ENCODE measurements around the gene GPR39. TPM values are rescaled to one million over a fixed set of nuclear protein-coding genes. Genes with fewer than 3 reads are reported as not detected.

GPR39 gene
- total RNA-seq, 1 donor from 2014 or later, result 7.1 TPM

DNA sequence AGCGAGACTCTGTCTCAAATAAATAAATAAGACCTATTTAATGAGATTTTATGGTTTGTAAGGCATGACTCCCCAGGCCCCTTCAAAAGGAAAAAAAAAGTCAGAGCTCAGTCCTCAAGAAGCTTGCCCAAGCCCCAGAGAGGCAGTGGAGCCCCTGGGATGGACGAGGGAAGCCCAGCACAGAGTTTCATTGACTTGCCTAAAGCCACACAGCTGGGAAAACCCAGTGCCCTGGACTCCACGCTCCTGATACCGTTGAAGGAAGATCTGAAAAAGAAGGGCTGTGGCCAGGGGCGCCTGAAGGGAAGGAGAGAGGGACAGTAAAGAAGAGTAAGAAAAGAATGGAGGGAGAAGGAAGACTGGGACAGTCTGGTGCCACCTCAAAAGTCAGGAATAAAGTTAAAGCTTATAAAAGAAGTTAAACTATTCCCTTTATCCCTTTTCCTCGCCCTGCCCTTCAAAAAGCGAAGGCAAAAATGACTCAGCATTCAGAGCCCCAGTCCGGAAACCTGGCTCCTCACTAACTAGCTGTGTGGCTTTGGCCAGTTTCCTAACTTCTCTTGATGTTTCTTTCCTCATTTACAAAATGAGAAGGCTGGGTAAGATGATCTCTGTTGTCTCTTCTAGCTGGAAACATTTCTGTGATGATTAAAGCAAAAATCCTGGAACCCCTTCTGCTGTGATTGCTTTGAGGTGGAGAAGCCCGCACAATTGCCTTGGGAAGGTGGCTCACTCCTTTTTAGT, 206.7 kb downstream of the GPR39 start:
- no peaks in the 10 kb centered on the region for H3K36me3 ChIP-seq (ENCODE audit: control insufficient read depth, insufficient read depth, low read length)
- TF ChIP-seq, protein P1, sequence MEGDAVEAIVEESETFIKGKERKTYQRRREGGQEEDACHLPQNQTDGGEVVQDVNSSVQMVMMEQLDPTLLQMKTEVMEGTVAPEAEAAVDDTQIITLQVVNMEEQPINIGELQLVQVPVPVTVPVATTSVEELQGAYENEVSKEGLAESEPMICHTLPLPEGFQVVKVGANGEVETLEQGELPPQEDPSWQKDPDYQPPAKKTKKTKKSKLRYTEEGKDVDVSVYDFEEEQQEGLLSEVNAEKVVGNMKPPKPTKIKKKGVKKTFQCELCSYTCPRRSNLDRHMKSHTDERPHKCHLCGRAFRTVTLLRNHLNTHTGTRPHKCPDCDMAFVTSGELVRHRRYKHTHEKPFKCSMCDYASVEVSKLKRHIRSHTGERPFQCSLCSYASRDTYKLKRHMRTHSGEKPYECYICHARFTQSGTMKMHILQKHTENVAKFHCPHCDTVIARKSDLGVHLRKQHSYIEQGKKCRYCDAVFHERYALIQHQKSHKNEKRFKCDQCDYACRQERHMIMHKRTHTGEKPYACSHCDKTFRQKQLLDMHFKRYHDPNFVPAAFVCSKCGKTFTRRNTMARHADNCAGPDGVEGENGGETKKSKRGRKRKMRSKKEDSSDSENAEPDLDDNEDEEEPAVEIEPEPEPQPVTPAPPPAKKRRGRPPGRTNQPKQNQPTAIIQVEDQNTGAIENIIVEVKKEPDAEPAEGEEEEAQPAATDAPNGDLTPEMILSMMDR (IDR thresholded peaks at IDR 0.05; ENCODE audit: insufficient read depth, low read length, severe bottlenecking), result no peak
- no peak for FAIRE-seq
- H3K27me3 ChIP-seq (ENCODE audit: control insufficient read depth, insufficient read depth, low read length), result no peaks in the 10 kb centered on the region
- no peak overlapping the region for H3K4me3 ChIP-seq (ENCODE audit: low read depth, low read length)
- peak; percentile 44 for DNase-seq (ENCODE audit: low read depth)

DNA sequence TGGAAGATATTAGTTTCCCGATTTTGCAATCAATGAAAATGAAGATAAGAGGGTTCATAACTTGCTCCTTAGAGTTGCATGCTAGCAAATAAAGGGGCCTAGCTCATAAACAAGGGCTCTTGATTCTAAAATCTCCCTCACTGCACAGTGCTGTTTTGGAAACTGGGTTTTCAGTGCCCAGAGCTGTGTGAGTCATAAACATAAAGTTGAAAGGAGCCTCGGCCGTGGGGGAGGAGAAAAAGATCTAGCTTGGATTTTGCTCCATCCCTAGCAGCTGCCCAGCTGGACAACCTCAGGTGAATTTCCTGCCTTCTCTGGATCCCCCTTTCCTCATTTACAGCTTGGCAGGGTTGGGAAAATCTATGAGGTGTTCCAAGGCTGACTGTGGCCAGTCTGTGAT, 210.9 kb downstream of the GPR39 start:
- Histone ChIP-seq H3K36me3 (ENCODE audit: control insufficient read depth, insufficient read depth, low read length) (no peaks in the 10 kb centered on the region), H3K27me3 (ENCODE audit: control insufficient read depth, insufficient read depth, low read length) (no peaks in the 10 kb centered on the region), H3K4me3 (ENCODE audit: low read depth, low read length) (no peak overlapping the region)
- no peak for FAIRE-seq
- TF ChIP-seq, protein P1 (IDR thresholded peaks at IDR 0.05; ENCODE audit: insufficient read depth, low read length, severe bottlenecking), result no peak
- no peak for DNase-seq (ENCODE audit: low read depth)

DNA sequence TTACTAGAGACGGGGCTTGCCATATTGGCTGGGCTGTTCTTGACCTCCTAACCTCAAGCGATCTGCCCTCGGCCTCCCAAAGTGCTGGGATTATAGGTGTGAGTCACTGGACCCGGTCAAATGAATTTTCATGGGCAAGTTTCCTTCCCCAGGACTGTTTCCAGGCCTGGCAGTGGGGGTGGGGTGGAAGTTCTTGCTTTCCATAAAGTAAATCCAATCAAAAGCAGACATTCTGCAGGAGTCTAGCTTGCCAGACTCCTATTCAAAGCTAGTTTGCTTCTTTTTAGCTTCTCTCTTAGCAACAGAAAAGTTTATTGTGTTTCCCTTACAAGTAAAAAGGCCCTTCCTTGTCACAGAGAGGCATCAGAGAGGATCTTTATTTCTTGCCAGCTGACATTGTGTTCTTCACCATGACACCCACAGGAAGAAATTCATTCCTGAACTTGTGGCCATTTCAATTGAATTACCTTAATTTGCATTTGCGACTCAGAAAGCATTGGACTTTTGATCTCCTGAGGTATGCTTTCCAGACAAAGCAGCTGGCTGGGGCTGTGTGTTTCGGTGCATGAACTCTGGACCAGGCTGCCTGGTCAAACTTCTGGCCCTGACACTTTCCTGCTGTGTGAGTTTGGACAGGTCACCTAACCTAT, 215.5 kb downstream of the GPR39 start:
- TF ChIP-seq, protein P1 (IDR thresholded peaks at IDR 0.05; ENCODE audit: insufficient read depth, low read length, severe bottlenecking), result no peak
- FAIRE-seq, result peak; percentile 52
- Histone ChIP-seq H3K36me3 (ENCODE audit: control insufficient read depth, insufficient read depth, low read length) (no peaks in the 10 kb centered on the region), H3K27me3 (ENCODE audit: control insufficient read depth, insufficient read depth, low read length) (no peaks in the 10 kb centered on the region), H3K4me3 (ENCODE audit: low read depth, low read length) (no peak overlapping the region)
- no peak for DNase-seq (ENCODE audit: low read depth)

DNA sequence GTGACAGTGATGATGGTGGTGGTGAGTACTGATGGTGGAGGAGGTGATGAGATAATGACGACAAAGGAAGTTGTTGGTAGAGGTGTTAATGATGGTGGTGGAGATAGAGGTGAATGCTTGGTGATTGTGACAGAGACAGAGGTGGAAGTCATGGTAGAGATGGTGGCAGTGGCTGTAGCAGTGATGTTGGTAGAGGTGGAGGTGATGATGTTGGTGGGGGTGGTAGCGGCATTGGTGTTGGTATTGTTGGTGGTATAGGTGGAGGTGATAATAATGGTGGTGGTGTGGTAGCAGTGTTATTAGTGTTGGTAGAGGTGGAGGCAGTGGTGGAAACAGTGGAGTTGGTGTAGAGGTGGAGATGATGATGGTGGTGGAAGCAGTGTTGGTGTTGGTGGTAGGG, 217.0 kb downstream of the GPR39 start:
- Histone ChIP-seq H3K27me3 (ENCODE audit: control insufficient read depth, insufficient read depth, low read length) (no peaks in the 10 kb centered on the region), H3K36me3 (ENCODE audit: control insufficient read depth, insufficient read depth, low read length) (no peaks in the 10 kb centered on the region), H3K4me3 (ENCODE audit: low read depth, low read length) (no peak overlapping the region)
- TF ChIP-seq, protein P1 (IDR thresholded peaks at IDR 0.05; ENCODE audit: insufficient read depth, low read length, severe bottlenecking), result no peak
- FAIRE-seq (no peak), DNase-seq (ENCODE audit: low read depth) (no peak)

DNA sequence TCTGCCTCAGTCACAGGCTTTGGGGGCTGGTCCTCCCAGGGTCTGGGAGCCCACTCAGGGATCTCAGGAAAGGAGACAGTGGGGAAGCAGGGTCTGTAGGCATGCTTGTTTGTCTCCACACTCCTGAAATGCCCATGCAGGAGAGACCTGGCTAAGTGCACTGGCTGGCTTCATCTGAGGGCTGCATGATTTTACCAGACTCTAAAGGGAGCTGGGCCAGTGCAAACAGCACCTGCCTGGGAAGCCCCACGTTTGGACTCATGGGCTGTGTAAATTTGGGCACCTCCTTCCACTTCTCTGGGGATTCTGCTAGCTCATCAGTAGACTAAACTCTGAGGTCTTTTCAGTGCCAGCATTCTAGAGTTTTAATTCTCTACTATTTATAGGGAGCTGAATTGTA, 219.7 kb downstream of the GPR39 start:
- H3K4me3 ChIP-seq (ENCODE audit: low read depth, low read length), result no peak overlapping the region
- no peaks in the 10 kb centered on the region for H3K27me3 ChIP-seq (ENCODE audit: control insufficient read depth, insufficient read depth, low read length)
- FAIRE-seq (no peak), DNase-seq (ENCODE audit: low read depth) (no peak)
- TF ChIP-seq, protein P1 (IDR thresholded peaks at IDR 0.05; ENCODE audit: insufficient read depth, low read length, severe bottlenecking), result no peak
- no peaks in the 10 kb centered on the region for H3K36me3 ChIP-seq (ENCODE audit: control insufficient read depth, insufficient read depth, low read length)

All from bronchial epithelial cell (primary cell).